Gastrocnemius medialis (tissue), 4 donors: ENCODE measurements around the gene WNT5A. TPM values are rescaled to one million over a fixed set of nuclear protein-coding genes. Genes with fewer than 3 reads are reported as not detected.

Source experiments
- ATAC-seq, 2 donors: fragments of 150-250 bp; one replicate each; pipeline ENCODE4 v1.9.1; 2016
- DNase-seq, 2 donors: peaks; one replicate each; pipeline ENCODE4 v3.0.0-alpha.2; 2019
- H3K27ac ChIP-seq, 4 donors: fragments of 200-600 bp; sonication (generic); 1 replicate in 1 of 4; 2 replicates in 3 of 4; pipeline ENCODE4 v1.5.1; 2016 to 2018; ENCODE audit warnings: mild to moderate bottlenecking in 2 of 4, moderate library complexity in 1 of 4
- H3K27me3 ChIP-seq, 3 donors: fragments of 200-600 bp; sonication (generic) in 2 of 3; 1 replicate in 1 of 3; 2 replicates in 2 of 3; pipeline versions ENCODE4 v1.5.1 to v1.6.0; 2016 to 2019; ENCODE audit warnings: mild to moderate bottlenecking in 1 of 3, moderate library complexity in 1 of 3
- H3K36me3 ChIP-seq, 2 donors: fragments of 200-600 bp; sonication (generic) in 1 of 2; one replicate each; pipeline ENCODE4 v1.5.1; 2017 to 2018
- H3K4me1 ChIP-seq, 2 donors: fragments of 200-600 bp; sonication (generic) in 1 of 2; one replicate each; pipeline ENCODE4 v1.5.1; 2016 to 2017; ENCODE audit warnings: mild to moderate bottlenecking in 2 of 2
- H3K4me3 ChIP-seq, 4 donors: fragments of 200-600 bp; sonication (generic) in 3 of 4; 1 replicate in 1 of 4; 2 replicates in 3 of 4; pipeline ENCODE4 v1.5.1; 2016 to 2019; ENCODE audit warnings: mild to moderate bottlenecking in 2 of 4
- H3K9me3 ChIP-seq, 3 donors: fragments of 200-600 bp; sonication (generic) in 2 of 3; 1 replicate in 1 of 3; 2 replicates in 2 of 3; pipeline ENCODE4 v1.5.1; 2016 to 2019
- CTCF ChIP-seq, 5 experiments: fragments of 450-650 bp in 3 of 5; fragments of 200-600 bp in 2 of 5; sonication (generic) in 2 of 5; IDR thresholded peaks in 4 of 5; conservative IDR thresholded peaks in 1 of 5; 1 replicate in 4 of 5; 2 replicates in 1 of 5; pipeline ENCODE4 v1.5.1; 2016 to 2019; ENCODE audit warnings: antibody characterized with exemption in 5 of 5, mild to moderate bottlenecking in 3 of 5, moderate library complexity in 3 of 5
- POLR2A ChIP-seq, 2 donors: fragments of 450-650 bp; IDR thresholded peaks; one replicate each; pipeline ENCODE4 v1.6.1; 2017; ENCODE audit warnings: antibody characterized with exemption in 2 of 2, mild to moderate bottlenecking in 2 of 2, moderate library complexity in 2 of 2
- in situ Hi-C, 4 donors: fragments of 200-750 bp; cut with MboI; loops; one replicate each; pipeline versions ENCODE4 v1.15.0 to v1.8.0; 2017; ENCODE audit warnings: low sequenced_read_pairs in 4 of 4
- intact Hi-C: fragments of 100-400 bp; cut with DNase I; formaldehyde crosslinking; loops from one replicate; pipeline ENCODE4 v1.15.1; 2023; ENCODE audit warnings: low total_unique reads
- total RNA-seq, 4 donors: library from RNA; depleted of rRNA; stranded (reverse); fragments of >200 nt; gene quantifications; one replicate each; pipeline versions ENCODE4 v1.1.0 to v1.2.3, GENCODE V29; 2016

WNT5A gene
- total RNA-seq, 4 donors from 2014 or later = 1.6 to 2.9 (median 1.9) TPM

- Histone ChIP-seq H3K9me3 (no peaks in the 10 kb centered on the region), H3K4me1 (no peaks in the 10 kb centered on the region), H3K27me3 (no peaks in the 10 kb centered on the region), H3K36me3 (no peaks in the 10 kb centered on the region), H3K4me3 (no peak overlapping the region), H3K27ac (no peak overlapping the region)
- TF ChIP-seq POLR2A (IDR thresholded peaks at IDR 0.05) = no peak
- TF ChIP-seq CTCF (IDR thresholded peaks at IDR 0.05 in 4 of 5, conservative IDR thresholded peaks at IDR 0.05 in 1 of 5) = no peak
- no peak for ATAC-seq
- intact Hi-C loops (no loop called here), in situ Hi-C loops (no loop called here)
- no peak for DNase-seq
Measured at GRCh38 chr3:55526332-55527030, 39.4 kb upstream of the WNT5A start.

GRCh38 chr3:55525436-55525835, 38.3 kb upstream of the WNT5A start:
- Histone ChIP-seq H3K27ac (no peak overlapping the region), H3K9me3 (no peaks in the 10 kb centered on the region), H3K27me3 (no peaks in the 10 kb centered on the region), H3K4me1 (no peaks in the 10 kb centered on the region), H3K4me3 (no peak overlapping the region), H3K36me3 (no peaks in the 10 kb centered on the region)
- DNase-seq (no peak), ATAC-seq (no peak)
- TF ChIP-seq POLR2A (IDR thresholded peaks at IDR 0.05) (no peak), CTCF (IDR thresholded peaks at IDR 0.05 in 4 of 5, conservative IDR thresholded peaks at IDR 0.05 in 1 of 5) (no peak)
- in situ Hi-C loops = no loop called here
- intact Hi-C loops = no loop called here

GRCh38 chr3:55524565-55525244, 37.6 kb upstream of the WNT5A start:
- in situ Hi-C loops = no loop called here
- TF ChIP-seq CTCF (IDR thresholded peaks at IDR 0.05 in 4 of 5, conservative IDR thresholded peaks at IDR 0.05 in 1 of 5) = no peak
- no peak for TF ChIP-seq POLR2A (IDR thresholded peaks at IDR 0.05)
- Histone ChIP-seq H3K4me1 (no peaks in the 10 kb centered on the region), H3K9me3 (no peaks in the 10 kb centered on the region), H3K27me3 (no peaks in the 10 kb centered on the region), H3K4me3 (no peak overlapping the region), H3K27ac (no peak overlapping the region), H3K36me3 (no peaks in the 10 kb centered on the region)
- no peak for DNase-seq
- no peak for ATAC-seq
- intact Hi-C loops = no loop called here

GRCh38 chr3:55523471-55523870, 36.4 kb upstream of the WNT5A start:
- DNase-seq = no peak
- no peak for ATAC-seq
- intact Hi-C loops (no loop called here), in situ Hi-C loops (no loop called here)
- Histone ChIP-seq H3K4me1 (no peaks in the 10 kb centered on the region), H3K9me3 (no peaks in the 10 kb centered on the region), H3K27ac (no peak overlapping the region), H3K36me3 (no peaks in the 10 kb centered on the region), H3K4me3 (no peak overlapping the region), H3K27me3 (no peaks in the 10 kb centered on the region)
- TF ChIP-seq CTCF (IDR thresholded peaks at IDR 0.05 in 4 of 5, conservative IDR thresholded peaks at IDR 0.05 in 1 of 5) (no peak), POLR2A (IDR thresholded peaks at IDR 0.05) (no peak)
